HepG2 (cell line): ENCODE data around the gene HIPK4. TPM values are rescaled to one million over a fixed set of nuclear protein-coding genes. Genes with fewer than 3 reads are reported as not detected.

Source experiments
- AGO2 ChIP-seq: fragments of 200-400 bp; formaldehyde crosslinking; optimal IDR thresholded peaks from 2 replicates; pipeline ENCODE3; 2017; ENCODE audit warnings: mild to moderate bottlenecking, low read depth, low read length, moderate library complexity
- ARID2 ChIP-seq: sonication (generic); formaldehyde crosslinking; IDR thresholded peaks from 2 replicates; pipeline ENCODE4 v1.8.1; 2022; ENCODE audit warnings: mild to moderate bottlenecking, missing genetic modification reagents, borderline replicate concordance
- FOXK2 ChIP-seq: fragments of 450-650 bp; IDR thresholded peaks from 2 replicates; pipeline ENCODE4 v1.6.1; 2016
- GATA4 ChIP-seq: sonication (generic); IDR thresholded peaks from 2 replicates; pipeline ENCODE4 v1.6.1; 2016; ENCODE audit warnings: antibody characterized with exemption, low read depth, borderline replicate concordance
- KMT2A ChIP-seq: sonication (generic); formaldehyde crosslinking; IDR thresholded peaks from 2 replicates; pipeline ENCODE4 v1.4.0; 2020; ENCODE audit warnings: missing genetic modification reagents
- MAFK ChIP-seq, 2 experiments: IDR thresholded peaks in 1 of 2; conservative IDR thresholded peaks in 1 of 2; 2 replicates each; pipeline ENCODE4 v1.6.1; 2011; ENCODE audit warnings: improper control_type of control experiment in 2 of 2, low read length in 2 of 2
- MAX ChIP-seq: IDR thresholded peaks from 2 replicates; pipeline ENCODE4 v1.6.1; 2012; ENCODE audit warnings: inconsistent platforms
- MLLT10 ChIP-seq: sonication (generic); formaldehyde crosslinking; IDR thresholded peaks from 2 replicates; pipeline ENCODE4 v1.4.0; 2020; ENCODE audit warnings: missing genetic modification reagents
- NFE2L1 ChIP-seq: sonication (generic); formaldehyde crosslinking; IDR thresholded peaks from 2 replicates; pipeline ENCODE4 v1.4.0; 2020; ENCODE audit warnings: missing genetic modification reagents, mild to moderate bottlenecking, borderline replicate concordance
- SP2 ChIP-seq: sonication (generic); formaldehyde crosslinking; IDR thresholded peaks from 2 replicates; pipeline ENCODE4 v1.5.1; 2020; ENCODE audit warnings: mild to moderate bottlenecking, missing genetic modification reagents
- TP53 ChIP-seq: sonication (generic); formaldehyde crosslinking; conservative IDR thresholded peaks from 2 replicates; pipeline ENCODE4 v1.4.0; 2020; ENCODE audit warnings: missing genetic modification reagents
- WIZ ChIP-seq: sonication (generic); formaldehyde crosslinking; IDR thresholded peaks from 2 replicates; pipeline ENCODE4 v1.5.1; 2020; ENCODE audit warnings: mild to moderate bottlenecking, missing genetic modification reagents
- ZBED4 ChIP-seq: sonication (generic); formaldehyde crosslinking; IDR thresholded peaks from 2 replicates; pipeline ENCODE4 v1.4.0; 2020; ENCODE audit warnings: missing genetic modification reagents, borderline replicate concordance
- ZBTB3 ChIP-seq: sonication (generic); formaldehyde crosslinking; IDR thresholded peaks from 2 replicates; pipeline ENCODE4 v1.4.0; 2020; ENCODE audit warnings: low read depth, mild to moderate bottlenecking, moderate library complexity, missing genetic modification reagents, borderline replicate concordance
- ZNF589 ChIP-seq: sonication (generic); formaldehyde crosslinking; conservative IDR thresholded peaks from 2 replicates; pipeline ENCODE4 v1.8.0; 2022; ENCODE audit warnings: mild to moderate bottlenecking, moderate library complexity, missing genetic modification reagents
- ZNF629 ChIP-seq: sonication (generic); formaldehyde crosslinking; conservative IDR thresholded peaks from 2 replicates; pipeline ENCODE4 v1.5.0; 2020; ENCODE audit warnings: missing genetic modification reagents
- ZNF746 ChIP-seq: sonication (generic); formaldehyde crosslinking; IDR thresholded peaks from 2 replicates; pipeline ENCODE4 v1.8.0; 2022; ENCODE audit warnings: mild to moderate bottlenecking, missing genetic modification reagents
- ZNF883 ChIP-seq: sonication (generic); formaldehyde crosslinking; IDR thresholded peaks from 2 replicates; pipeline ENCODE4 v1.5.1; 2020; ENCODE audit warnings: mild to moderate bottlenecking, missing genetic modification reagents; ENCODE audit errors: not compliant biosample characterization
- polyA plus RNA-seq, 8 experiments: library from polyadenylated mRNA; depleted of rRNA in 3 of 8; stranded (reverse) in 7 of 8; unstranded in 1 of 8; fragments of >200 nt; fragmentation: Illumina TruSeq in 4 of 8; extraction: Trizol in 4 of 8; gene quantifications; 2 replicates each; pipeline versions ENCODE4 v1.2.1 to v1.2.3, GENCODE V29; 2011 to 2016; ENCODE audit warnings: low read depth in 4 of 8, missing spikeins in 1 of 8, mixed read lengths in 1 of 8; ENCODE audit not compliant: insufficient read depth in 1 of 8
- total RNA-seq, 5 experiments: library from RNA; depleted of rRNA; stranded (reverse); fragments of >200 nt; fragmentation: Illumina TruSeq; extraction: Trizol; gene quantifications; 2 replicates each; pipeline ENCODE4 v1.2.3, GENCODE V29; 2016; ENCODE audit warnings: low read depth in 1 of 5
- TF ChIP-seq, protein P1 (sequence below): sonication (generic); formaldehyde crosslinking; IDR thresholded peaks from 2 replicates; pipeline ENCODE4 v1.4.0; 2020; ENCODE audit warnings: mild to moderate bottlenecking, missing genetic modification reagents
- TF ChIP-seq, protein P2 (sequence below): sonication (generic); formaldehyde crosslinking; conservative IDR thresholded peaks from 2 replicates; pipeline ENCODE4 v1.4.0; 2020; ENCODE audit warnings: missing genetic modification reagents
- TF ChIP-seq, protein P3 (sequence below): sonication (generic); formaldehyde crosslinking; IDR thresholded peaks from 2 replicates; pipeline ENCODE4 v1.5.0; 2020; ENCODE audit warnings: missing genetic modification reagents
- TF ChIP-seq, protein P4 (sequence below): IDR thresholded peaks from 2 replicates; pipeline ENCODE4 v1.6.1; 2016; ENCODE audit warnings: low read depth, borderline replicate concordance

Gene HIPK4
- total and polyA plus RNA-seq, 2 of the 13 experiments (the other 11 are each of a cell fraction or from before 2014, with no cell fraction given) = 0.03 TPM; not detected in 1

DNA sequence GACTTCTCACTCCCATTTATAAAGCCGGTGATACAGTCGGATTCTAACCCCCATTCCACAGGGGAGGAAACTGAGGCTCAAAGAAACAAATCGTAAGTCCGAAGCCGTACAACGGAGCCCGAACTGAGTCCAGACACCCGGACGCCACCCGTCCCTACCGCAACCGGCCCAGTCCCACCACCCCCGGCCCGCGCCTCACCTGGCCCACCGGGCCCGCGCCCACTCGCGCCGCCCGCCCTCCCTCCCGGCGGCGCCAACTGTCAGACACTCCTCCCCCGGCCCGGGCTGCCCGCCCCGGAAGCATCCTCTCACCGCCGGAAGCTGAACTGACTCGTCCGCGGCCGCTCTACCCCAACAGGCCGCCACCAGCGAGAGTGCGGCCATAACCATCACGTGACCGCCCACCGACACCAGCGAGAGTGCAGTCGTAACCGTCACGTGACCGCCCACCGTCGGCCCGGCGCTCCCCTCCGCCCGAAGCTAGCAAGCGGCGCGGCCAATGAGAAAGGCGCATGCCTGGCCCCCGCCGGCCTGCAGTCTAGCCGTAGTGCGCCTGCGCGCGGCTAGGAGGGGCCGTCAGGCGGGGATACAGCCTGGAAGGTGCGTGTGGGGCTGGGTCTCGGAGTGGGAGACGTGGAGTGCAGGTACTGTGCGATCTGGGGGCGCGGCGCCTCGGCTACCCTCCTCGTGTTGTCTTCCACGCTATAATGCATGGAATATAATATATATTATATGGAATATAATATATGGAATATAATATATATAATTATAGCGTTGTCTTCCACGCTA, 41.7 kb downstream of the HIPK4 start, which contains the start of the genes C19orf47 and PLD3 (continued):
- TF ChIP-seq, protein P1, sequence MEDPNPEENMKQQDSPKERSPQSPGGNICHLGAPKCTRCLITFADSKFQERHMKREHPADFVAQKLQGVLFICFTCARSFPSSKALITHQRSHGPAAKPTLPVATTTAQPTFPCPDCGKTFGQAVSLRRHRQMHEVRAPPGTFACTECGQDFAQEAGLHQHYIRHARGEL (CRISPR knock-in tag) = no peak
- TF ChIP-seq MAX = peak; percentile 82
- TF ChIP-seq, protein P2, sequence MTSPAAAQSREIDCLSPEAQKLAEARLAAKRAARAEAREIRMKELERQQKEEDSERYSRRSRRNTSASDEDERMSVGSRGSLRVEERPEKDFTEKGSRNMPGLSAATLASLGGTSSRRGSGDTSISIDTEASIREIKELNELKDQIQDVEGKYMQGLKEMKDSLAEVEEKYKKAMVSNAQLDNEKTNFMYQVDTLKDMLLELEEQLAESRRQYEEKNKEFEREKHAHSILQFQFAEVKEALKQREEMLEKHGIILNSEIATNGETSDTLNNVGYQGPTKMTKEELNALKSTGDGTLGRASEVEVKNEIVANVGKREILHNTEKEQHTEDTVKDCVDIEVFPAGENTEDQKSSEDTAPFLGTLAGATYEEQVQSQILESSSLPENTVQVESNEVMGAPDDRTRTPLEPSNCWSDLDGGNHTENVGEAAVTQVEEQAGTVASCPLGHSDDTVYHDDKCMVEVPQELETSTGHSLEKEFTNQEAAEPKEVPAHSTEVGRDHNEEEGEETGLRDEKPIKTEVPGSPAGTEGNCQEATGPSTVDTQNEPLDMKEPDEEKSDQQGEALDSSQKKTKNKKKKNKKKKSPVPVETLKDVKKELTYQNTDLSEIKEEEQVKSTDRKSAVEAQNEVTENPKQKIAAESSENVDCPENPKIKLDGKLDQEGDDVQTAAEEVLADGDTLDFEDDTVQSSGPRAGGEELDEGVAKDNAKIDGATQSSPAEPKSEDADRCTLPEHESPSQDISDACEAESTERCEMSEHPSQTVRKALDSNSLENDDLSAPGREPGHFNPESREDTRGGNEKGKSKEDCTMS = no peak
- no peak for TF ChIP-seq MLLT10 (CRISPR knock-in tag)
- TF ChIP-seq WIZ (CRISPR knock-in tag) = no peak
- no peak for TF ChIP-seq NFE2L1 (CRISPR knock-in tag)
- 0 out of 2 replicates have a peak, but pooled peaks have one; percentile 47 for TF ChIP-seq GATA4
- peak; percentile 75 for TF ChIP-seq ZNF883 (CRISPR knock-in tag)
- peak; percentile 80 for TF ChIP-seq SP2 (CRISPR knock-in tag)
- no peak for TF ChIP-seq AGO2
- TF ChIP-seq, protein P3, sequence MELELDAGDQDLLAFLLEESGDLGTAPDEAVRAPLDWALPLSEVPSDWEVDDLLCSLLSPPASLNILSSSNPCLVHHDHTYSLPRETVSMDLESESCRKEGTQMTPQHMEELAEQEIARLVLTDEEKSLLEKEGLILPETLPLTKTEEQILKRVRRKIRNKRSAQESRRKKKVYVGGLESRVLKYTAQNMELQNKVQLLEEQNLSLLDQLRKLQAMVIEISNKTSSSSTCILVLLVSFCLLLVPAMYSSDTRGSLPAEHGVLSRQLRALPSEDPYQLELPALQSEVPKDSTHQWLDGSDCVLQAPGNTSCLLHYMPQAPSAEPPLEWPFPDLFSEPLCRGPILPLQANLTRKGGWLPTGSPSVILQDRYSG (CRISPR knock-in tag) = no peak
- no peak for TF ChIP-seq MAFK (conservative IDR thresholded peaks at IDR 0.05 in 1 of 2, IDR thresholded peaks at IDR 0.05 in 1 of 2; ENCODE audit: low read length in 2 of 2)
- TF ChIP-seq ZNF629 (CRISPR knock-in tag) = peak; percentile 90
- TF ChIP-seq ZNF589 (CRISPR knock-in tag) = no peak
- peak; percentile 39; the same call in 1 of the 2 replicates for TF ChIP-seq FOXK2
- no peak for TF ChIP-seq ARID2 (CRISPR knock-in tag)
- TF ChIP-seq ZBTB3 (CRISPR knock-in tag) = 0 out of 2 replicates have a peak, but pooled peaks have one; percentile 47
- TF ChIP-seq ZBED4 (CRISPR knock-in tag) = no peak
- TF ChIP-seq, protein P4, sequence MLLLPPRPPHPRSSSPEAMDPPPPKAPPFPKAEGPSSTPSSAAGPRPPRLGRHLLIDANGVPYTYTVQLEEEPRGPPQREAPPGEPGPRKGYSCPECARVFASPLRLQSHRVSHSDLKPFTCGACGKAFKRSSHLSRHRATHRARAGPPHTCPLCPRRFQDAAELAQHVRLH (CRISPR knock-in tag) = peak; percentile 75; the same call in 1 of the 2 replicates
- no peak for TF ChIP-seq ZNF746 (CRISPR knock-in tag)
- TF ChIP-seq TP53 (CRISPR knock-in tag) = 0 out of 2 replicates have a peak, but pooled peaks have one; percentile 63
- peak; percentile 81 for TF ChIP-seq KMT2A (CRISPR knock-in tag)
